Stomach smooth muscle (tissue), 2 donors: ENCODE measurements around the gene GALR3.

Experiments used
- H3K27ac ChIP-seq: one replicate; pipeline ENCODE4 v1.7.0; 2013; ENCODE audit warnings: mild to moderate bottlenecking, low read length, inconsistent platforms
- H3K27me3 ChIP-seq, 2 donors: one replicate each; pipeline ENCODE4 v1.7.0; 2013; ENCODE audit warnings: low read length in 2 of 2; ENCODE audit not compliant: insufficient read depth in 2 of 2, control insufficient read depth in 1 of 2
- H3K36me3 ChIP-seq, 2 donors: one replicate each; pipeline ENCODE4 v1.7.0; 2013; ENCODE audit warnings: low read length in 2 of 2; ENCODE audit not compliant: control insufficient read depth in 2 of 2, insufficient read depth in 2 of 2
- H3K4me1 ChIP-seq: one replicate; pipeline ENCODE4 v1.7.0; 2013; ENCODE audit warnings: low read length; ENCODE audit not compliant: control insufficient read depth, insufficient read depth
- H3K4me3 ChIP-seq, 2 donors: one replicate each; pipeline ENCODE4 v1.7.0; 2013; ENCODE audit warnings: low read length in 2 of 2
- H3K9ac ChIP-seq, 2 donors: one replicate each; pipeline ENCODE4 v1.7.0; 2013; ENCODE audit warnings: low read length in 2 of 2, mild to moderate bottlenecking in 1 of 2
- H3K9me3 ChIP-seq, 2 donors: one replicate each; pipeline ENCODE4 v1.7.0; 2013; ENCODE audit warnings: low read length in 2 of 2; ENCODE audit not compliant: control insufficient read depth in 2 of 2
- donor health status: healthy.
- donor health status: Pancreatic carcinoma.

The GALR3 gene

DNA sequence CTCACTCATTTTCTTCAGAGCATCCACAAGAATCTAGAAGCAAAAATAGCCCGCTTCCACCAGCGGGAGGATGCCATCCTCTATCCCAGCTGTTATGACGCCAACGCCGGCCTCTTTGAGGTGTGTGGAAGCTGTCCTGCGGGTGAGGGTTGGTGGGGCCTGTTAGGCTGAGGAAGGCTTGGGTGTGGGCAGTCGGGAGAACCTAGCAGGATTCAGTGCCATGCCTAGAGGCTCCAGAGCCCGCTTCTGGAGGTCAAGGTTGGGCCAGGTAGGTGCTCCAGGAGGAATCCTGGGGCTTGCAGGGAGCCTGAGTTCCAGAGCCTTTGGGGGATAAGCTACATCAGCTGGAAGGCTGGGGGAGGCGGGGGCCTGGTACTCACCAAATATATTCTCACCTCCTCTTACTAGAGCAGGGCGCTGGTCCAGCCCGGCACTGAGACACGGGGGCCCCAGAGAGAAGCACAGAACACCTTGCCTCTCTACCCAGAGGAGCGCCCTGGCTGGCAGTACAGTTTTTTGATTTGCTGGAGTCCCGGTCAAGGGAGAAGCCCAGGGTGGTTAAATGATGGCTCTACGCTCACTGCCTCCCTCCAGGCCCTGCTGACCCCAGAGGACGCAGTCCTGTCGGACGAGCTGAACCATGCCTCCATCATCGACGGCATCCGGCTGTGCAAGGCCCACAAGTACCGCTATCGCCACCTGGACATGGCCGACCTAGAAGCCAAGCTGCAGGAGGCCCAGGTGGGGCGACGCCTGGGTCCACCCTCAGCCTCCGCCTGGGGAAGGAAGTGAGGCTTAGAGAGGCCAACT is 10.1 kb upstream of the GALR3 start:
- no peak overlapping the region for H3K9ac ChIP-seq
- H3K9me3 ChIP-seq = no peaks in the 10 kb centered on the region
- no peak overlapping the region for H3K27ac ChIP-seq

DNA sequence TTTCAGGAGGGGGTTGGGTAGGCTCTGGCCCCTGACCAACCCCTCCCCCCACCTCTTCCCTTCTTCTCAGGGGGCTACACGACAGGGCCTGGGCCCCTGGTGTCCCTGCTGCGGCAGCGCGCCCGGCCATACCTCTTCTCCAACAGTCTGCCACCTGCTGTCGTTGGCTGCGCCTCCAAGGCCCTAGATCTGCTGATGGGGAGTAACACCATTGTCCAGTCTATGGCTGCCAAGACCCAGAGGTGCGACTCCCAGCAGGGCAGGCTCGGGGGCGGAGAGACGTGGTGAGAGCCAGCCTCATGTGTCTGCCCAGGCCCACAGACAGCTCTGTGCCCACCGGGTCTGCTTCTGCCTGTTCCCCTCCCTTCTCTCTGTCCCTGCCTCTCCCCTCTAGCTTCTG is 7.6 kb upstream of the GALR3 start:
- no peak overlapping the region for H3K9ac ChIP-seq
- peaks cover 2 to 8% of the 10 kb centered on the region in 2 donors for H3K36me3 ChIP-seq
- no peak overlapping the region for H3K4me3 ChIP-seq
- H3K4me1 ChIP-seq = peaks cover 16% of the 10 kb centered on the region
- peaks cover 4 to 7% of the 10 kb centered on the region in 2 donors for H3K27me3 ChIP-seq
- H3K27ac ChIP-seq = no peak overlapping the region
- no peaks in the 10 kb centered on the region for H3K9me3 ChIP-seq

More for the DNA sequence above, 10.1 kb upstream of the GALR3 start:
- no peaks in the 10 kb centered on the region for H3K27me3 ChIP-seq
- H3K4me3 ChIP-seq = no peak overlapping the region
- peaks cover 2 to 8% of the 10 kb centered on the region in 2 donors for H3K36me3 ChIP-seq
- peaks cover 12% of the 10 kb centered on the region for H3K4me1 ChIP-seq

- no peak overlapping the region for H3K27ac ChIP-seq
- peaks cover 2 to 8% of the 10 kb centered on the region in 2 donors for H3K36me3 ChIP-seq
- H3K9me3 ChIP-seq = no peaks in the 10 kb centered on the region
- no peak overlapping the region for H3K4me3 ChIP-seq
- peaks cover 16% of the 10 kb centered on the region for H3K4me1 ChIP-seq
- H3K27me3 ChIP-seq = peaks cover 4 to 7% of the 10 kb centered on the region in 2 donors
- H3K9ac ChIP-seq = no peak overlapping the region
These were observed 6.5 kb upstream of the GALR3 start for GRCh38 chr22:37816543-37817180.

DNA sequence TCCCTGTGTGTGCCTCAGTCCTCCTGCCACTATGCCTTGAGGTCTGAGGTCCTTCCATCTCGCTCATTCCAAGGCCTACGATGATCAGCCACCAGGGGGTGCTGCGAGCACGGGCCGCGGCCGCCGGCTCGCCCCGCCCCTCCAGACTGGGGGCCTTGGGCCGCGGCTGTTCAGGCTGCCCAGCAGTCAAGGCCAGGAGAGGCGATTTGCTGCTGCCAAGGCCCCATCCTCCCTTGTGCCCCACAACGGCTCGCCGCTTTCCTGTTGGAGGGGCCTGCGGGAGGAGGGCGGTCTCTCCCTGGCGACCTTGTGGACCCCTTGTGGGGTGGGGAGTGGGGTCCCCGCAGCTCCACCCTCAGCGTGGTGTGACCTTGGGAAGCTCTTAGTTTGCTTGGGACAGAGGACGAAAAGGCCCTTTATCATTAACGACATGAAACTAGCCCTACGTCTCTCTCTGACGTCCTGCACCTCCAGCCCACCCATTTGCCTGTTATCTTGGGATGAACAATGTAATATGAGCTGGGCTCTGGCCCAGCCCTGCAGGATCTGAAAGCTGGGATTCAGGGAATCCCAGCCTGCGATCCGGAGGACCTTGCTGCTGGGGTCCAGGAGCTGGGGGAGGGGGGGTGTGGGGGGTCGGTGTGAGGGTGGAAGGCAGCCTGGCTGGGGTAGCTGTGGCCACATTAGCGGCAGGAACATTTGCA is 5.3 kb upstream of the GALR3 start:
- Histone ChIP-seq H3K27me3 (peaks cover 11 to 12% of the 10 kb centered on the region in 2 donors), H3K9me3 (no peaks in the 10 kb centered on the region), H3K36me3 (peaks cover 2 to 8% of the 10 kb centered on the region in 2 donors), H3K27ac (peak overlapping the region; percentile 41), H3K9ac (peak overlapping the region; percentile 36 to 63), H3K4me3 (peak overlapping the region; percentile 59 to 60), H3K4me1 (peaks cover 16% of the 10 kb centered on the region)

- Histone ChIP-seq H3K4me3 (peak overlapping the region; percentile 59 to 65), H3K4me1 (peaks cover 16% of the 10 kb centered on the region), H3K27ac (peak overlapping the region; percentile 41), H3K9ac (peak overlapping the region in 1 of 2 donors; percentile 15), H3K27me3 (peaks cover 11 to 17% of the 10 kb centered on the region in 2 donors), H3K36me3 (peaks cover 2 to 6% of the 10 kb centered on the region in 2 donors), H3K9me3 (no peaks in the 10 kb centered on the region)
These were observed 4.6 kb upstream of the GALR3 start for GRCh38 chr22:37818409-37819104.

GRCh38 chr22:37819105-37819433 is 4.1 kb upstream of the GALR3 start:
- H3K36me3 ChIP-seq = peaks cover 2 to 5% of the 10 kb centered on the region in 2 donors
- no peak overlapping the region for H3K9ac ChIP-seq

DNA sequence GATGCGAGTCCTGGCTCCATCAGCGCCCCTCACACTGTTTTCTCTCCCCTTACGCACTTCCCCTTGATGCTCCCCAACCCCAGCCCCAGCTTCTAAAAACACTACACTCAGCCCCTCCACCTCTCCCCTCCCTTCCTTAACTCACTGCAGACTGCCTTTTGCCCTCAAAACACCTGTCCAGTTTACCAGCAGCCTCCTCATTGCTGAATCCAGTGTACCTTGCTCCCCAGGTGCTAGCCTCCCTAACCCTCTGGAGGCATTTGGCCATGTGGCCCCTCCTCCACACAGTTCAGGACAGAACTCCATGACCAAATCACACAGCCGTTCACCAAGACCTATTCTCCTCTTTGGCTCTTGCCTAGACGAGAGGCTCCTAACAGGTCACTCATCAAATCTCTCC is 2.8 kb upstream of the GALR3 start:
- no peak overlapping the region for H3K27ac ChIP-seq
- peaks cover 11 to 23% of the 10 kb centered on the region in 2 donors for H3K27me3 ChIP-seq
- peaks cover 0 to 2% of the 10 kb centered on the region in 2 donors for H3K36me3 ChIP-seq
- no peak overlapping the region for H3K9ac ChIP-seq
- no peaks in the 10 kb centered on the region for H3K9me3 ChIP-seq
- peaks cover 18% of the 10 kb centered on the region for H3K4me1 ChIP-seq
- H3K4me3 ChIP-seq = no peak overlapping the region

More at GRCh38 chr22:37819105-37819433, 4.1 kb upstream of the GALR3 start:
- peaks cover 16% of the 10 kb centered on the region for H3K4me1 ChIP-seq
- H3K27ac ChIP-seq = no peak overlapping the region
- peaks cover 11 to 20% of the 10 kb centered on the region in 2 donors for H3K27me3 ChIP-seq
- H3K9me3 ChIP-seq = no peaks in the 10 kb centered on the region
- peak overlapping the region; percentile 59 to 65 for H3K4me3 ChIP-seq

GRCh38 chr22:37822079-37822833 is 926 bp upstream of the GALR3 start:
- H3K27me3 ChIP-seq = peaks cover 11 to 23% of the 10 kb centered on the region in 2 donors
- H3K27ac ChIP-seq = no peak overlapping the region

DNA sequence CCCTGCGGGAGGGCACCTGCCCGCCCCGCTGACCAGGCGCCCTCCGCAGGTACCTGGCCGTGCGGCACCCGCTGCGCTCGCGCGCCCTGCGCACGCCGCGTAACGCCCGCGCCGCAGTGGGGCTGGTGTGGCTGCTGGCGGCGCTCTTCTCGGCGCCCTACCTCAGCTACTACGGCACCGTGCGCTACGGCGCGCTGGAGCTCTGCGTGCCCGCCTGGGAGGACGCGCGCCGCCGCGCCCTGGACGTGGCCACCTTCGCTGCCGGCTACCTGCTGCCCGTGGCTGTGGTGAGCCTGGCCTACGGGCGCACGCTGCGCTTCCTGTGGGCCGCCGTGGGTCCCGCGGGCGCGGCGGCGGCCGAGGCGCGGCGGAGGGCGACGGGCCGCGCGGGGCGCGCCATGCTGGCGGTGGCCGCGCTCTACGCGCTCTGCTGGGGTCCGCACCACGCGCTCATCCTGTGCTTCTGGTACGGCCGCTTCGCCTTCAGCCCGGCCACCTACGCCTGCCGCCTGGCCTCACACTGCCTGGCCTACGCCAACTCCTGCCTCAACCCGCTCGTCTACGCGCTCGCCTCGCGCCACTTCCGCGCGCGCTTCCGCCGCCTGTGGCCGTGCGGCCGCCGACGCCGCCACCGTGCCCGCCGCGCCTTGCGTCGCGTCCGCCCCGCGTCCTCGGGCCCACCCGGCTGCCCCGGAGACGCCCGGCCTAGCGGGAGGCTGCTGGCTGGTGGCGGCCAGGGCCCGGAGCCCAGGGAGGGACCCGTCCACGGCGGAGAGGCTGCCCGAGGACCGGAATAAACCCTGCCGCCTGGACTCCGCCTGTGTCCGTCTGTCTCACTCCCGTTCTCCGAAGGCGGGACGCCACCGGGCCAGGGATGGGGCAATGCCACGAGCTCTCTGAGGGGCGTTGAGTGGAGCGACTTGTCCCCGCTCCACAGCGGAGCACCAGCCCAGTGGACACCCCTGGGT is 1.8 kb downstream of the GALR3 start:
- H3K4me1 ChIP-seq = peaks cover 13% of the 10 kb centered on the region
- H3K27ac ChIP-seq = no peak overlapping the region
- no peaks in the 10 kb centered on the region for H3K9me3 ChIP-seq
- H3K27me3 ChIP-seq = peaks cover 9 to 18% of the 10 kb centered on the region in 2 donors
- peak overlapping the region in 1 of 2 donors; percentile 66 for H3K4me3 ChIP-seq
- no peak overlapping the region for H3K9ac ChIP-seq
- H3K36me3 ChIP-seq = peaks cover 0 to 4% of the 10 kb centered on the region in 2 donors

More at GRCh38 chr22:37822079-37822833, 926 bp upstream of the GALR3 start:
- no peak overlapping the region for H3K4me3 ChIP-seq
- no peak overlapping the region for H3K9ac ChIP-seq
- peaks cover 28% of the 10 kb centered on the region for H3K4me1 ChIP-seq
- no peaks in the 10 kb centered on the region for H3K9me3 ChIP-seq
- no peaks in the 10 kb centered on the region for H3K36me3 ChIP-seq
